Measurements from ENCODE around the gene BIRC3. TPM values are rescaled to one million over a fixed set of nuclear protein-coding genes. Genes with fewer than 3 reads are reported as not detected.
A peak's percentile ranks its signal among the peaks of the same experiment; 100 is the strongest.
"Not testable (repeated sequence)": the region's sequence is repeated elsewhere in the genome, so short reads cannot be mapped to it uniquely, and the experiment has no call there.

The BIRC3 gene
- polyA plus RNA-seq, 1 donor = 1.0 TPM

GRCh38 chr11:102325088-102325487 lies 7.8 kb downstream of the BIRC3 start:
- no peak for DNase-seq (ENCODE audit: low read depth)

GRCh38 chr11:102328748-102329147 lies 11.5 kb downstream of the BIRC3 start:
- DNase-seq (ENCODE audit: low read depth) = no peak

GRCh38 chr11:102330231-102330630 lies 12.9 kb downstream of the BIRC3 start:
- no peak for DNase-seq (ENCODE audit: low read depth)

- DNase-seq (ENCODE audit: low read depth) = no peak
Observed at GRCh38 chr11:102331341-102331740, 14.1 kb downstream of the BIRC3 start.

GRCh38 chr11:102332611-102332994 lies 15.3 kb downstream of the BIRC3 start:
- no peak for DNase-seq (ENCODE audit: low read depth)

- DNase-seq (ENCODE audit: low read depth) = no peak
Observed at GRCh38 chr11:102338479-102339010, 21.3 kb downstream of the BIRC3 start.

GRCh38 chr11:102341311-102341710 lies 24.0 kb downstream of the BIRC3 start:
- DNase-seq (ENCODE audit: low read depth) = not testable (repeated sequence)

- peak; percentile 79 for DNase-seq (ENCODE audit: low read depth)
Observed at GRCh38 chr11:102341844-102342318, 24.6 kb downstream of the BIRC3 start.

- DNase-seq (ENCODE audit: low read depth) = no peak
Observed at GRCh38 chr11:102343809-102344208, 26.5 kb downstream of the BIRC3 start.

- DNase-seq (ENCODE audit: low read depth) = no peak
Observed at GRCh38 chr11:102345904-102346303, 28.6 kb downstream of the BIRC3 start.

GRCh38 chr11:102346456-102346747 lies 29.1 kb downstream of the BIRC3 start:
- no peak for DNase-seq (ENCODE audit: low read depth)

- peak; percentile 74 for DNase-seq (ENCODE audit: low read depth)
Observed at GRCh38 chr11:102346748-102347461, 29.6 kb downstream of the BIRC3 start, which contains the start of gene BIRC2. Gene BIRC2, plus strand, starts transcription at chr11:102347214. Its CDS starts 2,641 bp downstream, at chr11:102349855.

- peak; percentile 28 for DNase-seq (ENCODE audit: low read depth)
Observed at GRCh38 chr11:102347462-102348370, 30.4 kb downstream of the BIRC3 start.

- no peak for DNase-seq (ENCODE audit: low read depth)
Observed at GRCh38 chr11:102357116-102357515, 39.8 kb downstream of the BIRC3 start.

GRCh38 chr11:102359372-102359771 lies 42.1 kb downstream of the BIRC3 start:
- DNase-seq (ENCODE audit: low read depth) = no peak

GRCh38 chr11:102360681-102361080 lies 43.4 kb downstream of the BIRC3 start:
- DNase-seq (ENCODE audit: low read depth) = no peak

GRCh38 chr11:102361086-102362031 lies 44.1 kb downstream of the BIRC3 start:
- no peak for DNase-seq (ENCODE audit: low read depth)

GRCh38 chr11:102364991-102365390 lies 47.7 kb downstream of the BIRC3 start:
- no peak for DNase-seq (ENCODE audit: low read depth)

GRCh38 chr11:102367364-102367763 lies 50.1 kb downstream of the BIRC3 start:
- no peak for DNase-seq (ENCODE audit: low read depth)

GRCh38 chr11:102368472-102368871 lies 51.2 kb downstream of the BIRC3 start:
- DNase-seq (ENCODE audit: low read depth) = no peak
